Breast epithelium (tissue), 3 donors: ENCODE measurements around the gene TPD52L3.

ENCODE experiments used
- CTCF ChIP-seq, 3 donors: fragments of 450-650 bp; IDR thresholded peaks; one replicate each; pipeline ENCODE4 v1.5.1; 2016 to 2017; ENCODE audit warnings: antibody characterized with exemption in 3 of 3, mild to moderate bottlenecking in 3 of 3, moderate library complexity in 3 of 3
- POLR2AphosphoS5 ChIP-seq, 3 donors: sonication (generic); formaldehyde crosslinking; IDR thresholded peaks; one replicate each; pipeline ENCODE4 v1.6.1; 2017; ENCODE audit warnings: antibody characterized with exemption in 3 of 3

- TF ChIP-seq CTCF (IDR thresholded peaks at IDR 0.05), result no peak
- TF ChIP-seq POLR2AphosphoS5 (IDR thresholded peaks at IDR 0.05), result no peak
Measured at GRCh38 chr9:6304232-6304631, 23.9 kb upstream of the TPD52L3 start.
